ENCODE data around the gene RPL10L. TPM values are rescaled to one million over a fixed set of nuclear protein-coding genes. Genes with fewer than 3 reads are reported as not detected.

The RPL10L gene
- total RNA-seq = not detected in 2 replicates

GRCh38 chr14:46651526-46652144, at the start of gene RPL10L:
Gene RPL10L (minus strand): TSS chr14:46651781. CDS start chr14:46651736, 45 bp downstream.

